ENCODE measurements around the gene PTPN14.
"Not testable (repeated sequence)": the region's sequence is repeated elsewhere in the genome, so short reads cannot be mapped to it uniquely, and the experiment has no call there.

GRCh38 chr1:214494179-214494578 lies 57.2 kb downstream of the PTPN14 start:
- not testable (repeated sequence) for TF ChIP-seq FOXM1 (IDR thresholded peaks at IDR 0.05; ENCODE audit: borderline replicate concordance); FOXK2 (IDR thresholded peaks at IDR 0.05); ELF4 (IDR thresholded peaks at IDR 0.05)
